H9 (cell line): ENCODE results near the gene CHST8. TPM values are rescaled to one million over a fixed set of nuclear protein-coding genes. Genes with fewer than 3 reads are reported as not detected.

ENCODE experiments used
- DNase-seq: peaks from one replicate; pipeline ENCODE4 v3.0.0-alpha.2; 2017
- H2AFZ ChIP-seq: one replicate; pipeline ENCODE4 v1.6.1; 2013; ENCODE audit warnings: mild to moderate bottlenecking, low read length, control low read depth, moderate library complexity
- H2AK5ac ChIP-seq: 2 replicates; pipeline ENCODE4 v1.6.1; 2013; ENCODE audit warnings: low read length, control low read depth, mixed read lengths; ENCODE audit not compliant: insufficient read length
- H2BK120ac ChIP-seq: one replicate; pipeline ENCODE4 v1.6.1; 2013; ENCODE audit warnings: low read depth, mild to moderate bottlenecking, low read length, control low read depth, inconsistent platforms; ENCODE audit not compliant: poor library complexity, severe bottlenecking
- H2BK12ac ChIP-seq: 2 replicates; pipeline ENCODE4 v1.6.1; 2013; ENCODE audit warnings: low read length, control low read depth, mixed read lengths, low read depth; ENCODE audit not compliant: insufficient read length
- H2BK15ac ChIP-seq: 2 replicates; pipeline ENCODE4 v1.6.1; 2013; ENCODE audit warnings: low read depth, low read length, control low read depth
- H2BK20ac ChIP-seq: one replicate; pipeline ENCODE4 v1.6.1; 2013; ENCODE audit warnings: low read depth, mild to moderate bottlenecking, low read length, control low read depth, inconsistent platforms; ENCODE audit not compliant: poor library complexity, severe bottlenecking
- H2BK5ac ChIP-seq: 2 replicates; pipeline ENCODE4 v1.6.1; 2013; ENCODE audit warnings: low read length, control low read depth, mixed read lengths; ENCODE audit not compliant: insufficient read length
- H3K14ac ChIP-seq: 2 replicates; pipeline ENCODE4 v1.6.1; 2013; ENCODE audit warnings: low read length, control low read depth; ENCODE audit not compliant: insufficient read depth
- H3K18ac ChIP-seq: 2 replicates; pipeline ENCODE4 v1.6.1; 2013; ENCODE audit warnings: low read depth, mild to moderate bottlenecking, mixed read lengths, low read length, control low read depth; ENCODE audit not compliant: insufficient read length
- H3K23ac ChIP-seq: 2 replicates; pipeline ENCODE4 v1.6.1; 2013; ENCODE audit warnings: low read length, control low read depth, mixed read lengths, low read depth; ENCODE audit not compliant: insufficient read length
- H3K23me2 ChIP-seq: 2 replicates; pipeline ENCODE4 v1.6.1; 2013; ENCODE audit warnings: low read depth, mild to moderate bottlenecking, mixed read lengths, low read length, control low read depth; ENCODE audit not compliant: insufficient read length, poor library complexity, severe bottlenecking
- H3K27ac ChIP-seq: 2 replicates; pipeline ENCODE4 v1.5.1; 2013; ENCODE audit warnings: low read length, control low read depth, mixed read lengths, low read depth; ENCODE audit not compliant: insufficient read length
- H3K27me3 ChIP-seq: 2 replicates; pipeline ENCODE4 v1.6.1; 2013; ENCODE audit warnings: low read length, control low read depth, inconsistent platforms; ENCODE audit not compliant: insufficient read depth
- H3K4ac ChIP-seq: 2 replicates; pipeline ENCODE4 v1.6.1; 2013; ENCODE audit warnings: low read depth, mild to moderate bottlenecking, control low read depth, inconsistent platforms, low read length, moderate library complexity
- H3K4me1 ChIP-seq: 2 replicates; pipeline ENCODE4 v1.6.1; 2013; ENCODE audit warnings: low read length, control low read depth, inconsistent platforms; ENCODE audit not compliant: insufficient read depth
- H3K4me2 ChIP-seq: 2 replicates; pipeline ENCODE4 v1.6.1; 2013; ENCODE audit warnings: low read length, control low read depth, mixed read lengths; ENCODE audit not compliant: insufficient read length, insufficient read depth
- H3K56ac ChIP-seq: 2 replicates; pipeline ENCODE4 v1.6.1; 2013; ENCODE audit warnings: low read depth, mild to moderate bottlenecking, mixed read lengths, low read length, control low read depth; ENCODE audit not compliant: insufficient read length
- H3K79me1 ChIP-seq: 2 replicates; pipeline ENCODE4 v1.6.1; 2013; ENCODE audit warnings: low read depth, mild to moderate bottlenecking, moderate library complexity, low read length, control low read depth, inconsistent platforms; ENCODE audit not compliant: insufficient read depth, poor library complexity, severe bottlenecking
- H3K79me2 ChIP-seq: 2 replicates; pipeline ENCODE4 v1.6.1; 2013; ENCODE audit warnings: low read length, control low read depth, inconsistent platforms; ENCODE audit not compliant: insufficient read depth
- H3K9ac ChIP-seq: 2 replicates; pipeline ENCODE4 v1.6.1; 2013; ENCODE audit warnings: low read length, control low read depth, mixed read lengths; ENCODE audit not compliant: insufficient read length; ENCODE audit errors: extremely low read depth
- H3K9me3 ChIP-seq: one replicate; pipeline ENCODE4 v1.6.1; 2013; ENCODE audit warnings: low read depth, low read length, inconsistent platforms; ENCODE audit not compliant: control insufficient read depth
- H3T11ph ChIP-seq: one replicate; pipeline ENCODE4 v1.6.1; 2013; ENCODE audit warnings: mild to moderate bottlenecking, low read length, control low read depth, inconsistent platforms
- H4K20me1 ChIP-seq: one replicate; pipeline ENCODE4 v1.6.1; 2013; ENCODE audit not compliant: control insufficient read depth, insufficient read length, insufficient read depth
- H4K5ac ChIP-seq: 2 replicates; pipeline ENCODE4 v1.6.1; 2013; ENCODE audit warnings: low read depth, mild to moderate bottlenecking, mixed read lengths, low read length, control low read depth; ENCODE audit not compliant: insufficient read length
- H4K8ac ChIP-seq: replicated peaks from 2 replicates; pipeline ENCODE4 v1.6.1; 2013; ENCODE audit warnings: low read length, control low read depth, mixed read lengths, low read depth; ENCODE audit not compliant: insufficient read length
- H4K91ac ChIP-seq: 2 replicates; pipeline ENCODE4 v1.6.1; 2013; ENCODE audit warnings: low read depth, mild to moderate bottlenecking, moderate library complexity, mixed read lengths, low read length, control low read depth; ENCODE audit not compliant: insufficient read length
- H3K27ac Mint-ChIP-seq, 3 experiments: 2 replicates in 2 of 3; 3 replicates in 1 of 3; pipeline ENCODE4 v1.8.0; 2020 to 2021; ENCODE audit warnings: mixed read lengths in 3 of 3, mild to moderate bottlenecking in 1 of 3, moderate library complexity in 1 of 3
- H3K27me3 Mint-ChIP-seq: 2 replicates; pipeline ENCODE4 v1.8.0; 2021; ENCODE audit warnings: low read depth, mild to moderate bottlenecking, moderate library complexity, mixed read lengths
- H3K36me3 Mint-ChIP-seq, 3 experiments: 2 replicates in 2 of 3; 3 replicates in 1 of 3; pipeline ENCODE4 v1.8.0; 2020 to 2021; ENCODE audit warnings: low read depth in 3 of 3, mixed read lengths in 3 of 3; ENCODE audit not compliant: insufficient read depth in 1 of 3
- H3K4me1 Mint-ChIP-seq, 2 experiments: 2 replicates each; pipeline ENCODE4 v1.8.0; 2020; ENCODE audit warnings: mixed read lengths in 2 of 2
- H3K4me3 Mint-ChIP-seq, 2 experiments: 2 replicates in 1 of 2; 3 replicates in 1 of 2; pipeline ENCODE4 v1.8.0; 2020 to 2021; ENCODE audit warnings: mild to moderate bottlenecking in 2 of 2, mixed read lengths in 2 of 2, moderate library complexity in 1 of 2
- H3K9me3 Mint-ChIP-seq, 2 experiments: 2 replicates in 1 of 2; 3 replicates in 1 of 2; pipeline ENCODE4 v1.8.0; 2020; ENCODE audit warnings: mild to moderate bottlenecking in 2 of 2, mixed read lengths in 2 of 2, moderate library complexity in 1 of 2
- CTCF ChIP-seq: fragments of 200-600 bp; sonication (generic); conservative IDR thresholded peaks from 3 replicates; pipeline ENCODE4 v1.8.0; 2021; ENCODE audit warnings: antibody characterized with exemption, mild to moderate bottlenecking
- WGBS: extraction: QIAGEN DNeasy Blood & Tissue Kit; methylation state at CpG from one replicate; pipeline ENCODE4 v1.1.7; 2013; ENCODE audit warnings: missing lambda C conversion rate, low lambda C conversion rate, mixed read lengths; ENCODE audit not compliant: insufficient read length; ENCODE audit errors: extremely low coverage; 5-methylcytosine and 5-hydroxymethylcytosine counted together
- total RNA-seq: library from RNA; stranded (reverse); gene quantifications from 2 replicates; pipeline ENCODE4 v1.2.1, GENCODE V29; 2021

Gene CHST8
- total RNA-seq, 1 experiment from 2014 or later = 5.1 TPM

DNA sequence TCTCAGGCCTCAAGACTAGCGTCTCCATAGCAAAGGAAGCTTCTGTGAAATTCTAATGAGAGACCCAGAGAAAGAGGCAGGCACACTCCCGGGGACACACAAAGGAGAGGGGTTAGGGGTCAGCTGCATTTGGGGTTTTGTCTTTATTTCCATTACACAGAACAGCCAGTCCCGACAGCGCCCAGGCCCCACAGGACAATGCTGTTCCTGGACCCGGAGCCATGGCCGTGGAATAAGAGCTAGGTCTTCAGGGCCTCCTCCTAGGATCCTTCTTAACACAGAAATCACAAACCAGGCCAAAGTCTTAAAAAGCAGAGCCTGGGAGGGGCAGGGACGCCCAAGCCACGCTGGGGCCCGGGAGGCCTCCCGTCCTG is 197.7 kb downstream of the CHST8 start:
- H3K27me3 ChIP-seq = no peaks in the 10 kb centered on the region
- H4K5ac ChIP-seq = no peak overlapping the region
- H3K4ac ChIP-seq = no peak overlapping the region
- no peaks in the 10 kb centered on the region; the same call in 1 of the 2 replicates for H3K4me1 ChIP-seq
- no peaks in the 10 kb centered on the region for H3K79me2 ChIP-seq
- no peaks in the 10 kb centered on the region for H4K20me1 ChIP-seq
- H3K4me2 ChIP-seq = peak overlapping the region; percentile 69
- H3K9me3 ChIP-seq = no peaks in the 10 kb centered on the region
- no peak overlapping the region for H3K56ac ChIP-seq
- H3K9me3 Mint-ChIP-seq = no peaks in the 10 kb centered on the region
- no peak overlapping the region for H3T11ph ChIP-seq
- H4K91ac ChIP-seq = no peak overlapping the region
- no peak overlapping the region for H2BK5ac ChIP-seq
- no peak overlapping the region for H2AFZ ChIP-seq
- H3K23me2 ChIP-seq = peaks cover 14% of the 10 kb centered on the region
- H2AK5ac ChIP-seq = no peak overlapping the region
- H4K8ac ChIP-seq = no peak overlapping the region
- H2BK12ac ChIP-seq = no peak overlapping the region
- H2BK15ac ChIP-seq = no peak overlapping the region
- H3K27me3 Mint-ChIP-seq = peaks cover 13% of the 10 kb centered on the region
- H3K79me1 ChIP-seq = no peaks in the 10 kb centered on the region
- no peak overlapping the region for H3K27ac ChIP-seq
- H3K36me3 Mint-ChIP-seq = peaks cover 0 to 6% (median 0%) of the 10 kb centered on the region in 3 experiments; a peak in 3 of 7 replicates
- TF ChIP-seq CTCF = no peak
- no peak overlapping the region for H3K23ac ChIP-seq
- no peak for DNase-seq
- H3K18ac ChIP-seq = peak overlapping the region; percentile 23
- peak overlapping the region; percentile 84; the same call in 1 of the 2 replicates for H3K14ac ChIP-seq
- H3K4me3 Mint-ChIP-seq = peak overlapping the region; percentile 55 to 75
- no peak overlapping the region for H2BK120ac ChIP-seq
- H3K4me1 Mint-ChIP-seq = peaks cover 12 to 19% of the 10 kb centered on the region in 2 experiments
- H3K9ac ChIP-seq = no peak overlapping the region
- no peak overlapping the region for H2BK20ac ChIP-seq
- peak overlapping the region in 2 of 3 experiments; percentile 57 to 61; a peak in 1 of 7 replicates for H3K27ac Mint-ChIP-seq
- no CpG with 5 or more reads among the region's 10 CpGs for WGBS
